GM03348 (cell line): Measurements from ENCODE around the gene METTL17.

Experiments used
- DNase-seq: peaks from one replicate; pipeline ENCODE4 v3.0.0; 2012; ENCODE audit warnings: low spot score

METTL17 gene

DNA sequence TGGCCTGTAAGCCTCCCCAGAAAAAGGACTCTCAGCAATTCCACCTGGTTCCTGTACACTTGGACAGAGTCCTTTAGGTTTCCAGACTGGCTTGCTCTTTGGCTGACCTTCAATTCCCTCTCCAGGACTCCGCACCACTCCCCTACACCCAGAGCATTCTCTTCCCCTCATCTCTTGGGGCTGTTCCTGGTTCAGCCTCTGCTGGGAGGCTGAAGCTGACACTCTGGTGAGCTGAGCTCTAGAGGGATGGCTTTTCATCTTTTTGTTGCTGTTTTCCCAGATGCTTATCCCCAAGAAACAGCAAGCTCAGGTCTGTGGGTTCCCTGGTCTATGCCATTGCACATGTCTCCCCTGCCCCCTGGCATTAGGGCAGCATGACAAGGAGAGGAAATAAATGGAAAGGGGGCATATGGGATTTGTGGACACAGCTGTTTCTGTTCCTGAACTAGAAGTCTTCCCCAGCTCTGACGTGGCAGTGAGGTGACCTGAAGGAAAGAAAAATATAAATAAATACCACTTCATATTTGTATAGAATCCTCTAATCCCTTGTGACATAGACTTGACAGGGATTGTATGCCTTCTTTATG, 53.7 kb downstream of the METTL17 start:
- DNase-seq: no peak

DNA sequence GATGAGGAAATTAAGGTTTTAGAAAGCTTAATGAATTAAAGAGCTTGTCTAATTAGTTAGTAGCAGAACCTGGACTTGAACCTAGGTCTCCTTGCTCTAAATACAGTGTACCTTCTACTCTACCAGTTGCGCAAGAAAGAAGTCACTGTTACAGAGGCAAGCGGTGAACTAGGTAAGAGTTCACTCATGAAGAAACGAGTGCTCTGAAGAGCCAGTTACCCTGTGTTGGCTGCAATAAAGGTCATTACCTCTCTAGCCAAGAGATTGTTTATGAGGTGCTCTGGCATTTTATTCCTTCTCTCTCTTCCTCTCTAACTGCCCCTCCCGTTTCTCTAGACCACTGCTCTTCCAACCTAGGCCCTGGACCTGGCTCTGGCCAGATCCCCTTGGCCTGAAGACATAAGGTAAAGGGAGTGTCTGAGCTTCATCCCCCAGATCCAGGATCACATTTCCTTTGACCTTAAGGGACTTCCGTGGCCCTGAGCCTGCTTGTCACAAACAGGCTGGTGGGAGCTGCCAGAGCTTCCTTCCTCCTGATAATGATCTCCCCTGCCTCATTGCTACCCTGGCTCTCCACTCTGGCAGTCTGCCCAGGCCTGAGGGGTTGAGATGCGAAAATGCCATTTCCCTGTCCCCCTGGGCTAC, 54.3 kb downstream of the METTL17 start:
- no peak for DNase-seq
